NCI-H774 (cell line): ENCODE measurements around the gene OSBPL3.

Source experiments
- DNase-seq: peaks from one replicate; lab custom pipeline; 2025; lab: John Stamatoyannopoulos, UW

OSBPL3 gene

GRCh38 chr7:24980534-24981170 is 674 bp upstream of the OSBPL3 start:
- no peak for DNase-seq

- DNase-seq, result no peak
Measured at GRCh38 chr7:24979470-24979862, 512 bp downstream of the OSBPL3 start.

DNA sequence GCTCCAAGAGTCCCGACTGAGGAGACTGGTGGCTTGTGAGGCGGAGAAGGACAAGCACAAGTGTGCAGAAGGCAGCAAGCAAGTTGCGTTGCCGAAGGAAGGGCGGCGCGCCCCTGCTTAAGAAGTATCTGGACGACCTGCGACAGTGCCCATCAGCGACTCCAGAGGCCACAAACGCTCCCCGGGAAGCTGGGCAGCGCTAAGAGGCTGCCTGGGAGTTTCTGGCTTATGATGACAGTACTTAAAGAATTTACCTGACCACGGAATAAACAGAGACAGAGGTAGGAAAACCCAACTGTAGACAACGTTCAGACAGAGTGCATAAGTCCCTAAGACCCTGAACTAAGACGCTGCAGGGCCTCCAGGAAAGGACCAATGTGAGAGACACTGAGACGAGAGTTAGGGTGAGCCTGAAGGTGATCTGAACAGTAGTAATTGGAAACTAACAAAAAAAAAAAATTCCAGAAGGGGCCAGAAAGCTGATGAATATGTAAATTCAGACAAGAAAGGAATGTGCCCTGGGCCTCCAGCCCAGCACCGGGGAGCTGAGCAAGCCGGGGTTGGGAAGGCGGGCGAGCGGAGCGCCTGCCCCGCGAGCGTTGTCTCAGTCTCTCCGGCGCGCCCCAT is 1.0 kb downstream of the OSBPL3 start:
- no peak for DNase-seq

- no peak for DNase-seq
Measured at GRCh38 chr7:24975644-24976260, 4.2 kb downstream of the OSBPL3 start.

- DNase-seq, result no peak
Measured at GRCh38 chr7:24975172-24975571, 4.8 kb downstream of the OSBPL3 start.

GRCh38 chr7:24974026-24974832 is 5.7 kb downstream of the OSBPL3 start:
- no peak for DNase-seq

DNA sequence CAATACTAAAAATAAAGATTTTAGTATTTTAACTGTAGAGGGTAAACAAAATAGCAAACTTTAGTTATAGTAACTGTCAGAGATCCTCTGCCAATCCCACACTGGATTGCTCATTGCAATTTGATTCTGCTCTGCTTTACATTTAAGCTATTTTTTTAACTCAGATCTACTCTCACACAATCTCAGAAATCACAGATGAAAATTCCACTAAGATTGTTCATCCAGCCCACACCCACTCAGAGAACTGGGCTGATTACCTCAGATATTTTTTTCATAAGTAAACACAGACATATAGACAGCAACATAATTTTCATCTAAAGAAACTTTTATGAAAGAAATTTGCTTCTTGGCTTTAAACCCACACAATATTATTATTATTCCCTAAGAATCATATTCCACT is 7.0 kb downstream of the OSBPL3 start:
- no peak for DNase-seq

GRCh38 chr7:24972166-24972477 is 7.9 kb downstream of the OSBPL3 start:
- DNase-seq, result no peak

- no peak for DNase-seq
Measured at GRCh38 chr7:24971333-24972165, 8.4 kb downstream of the OSBPL3 start.

GRCh38 chr7:24970676-24971075 is 9.3 kb downstream of the OSBPL3 start:
- DNase-seq, result no peak

DNA sequence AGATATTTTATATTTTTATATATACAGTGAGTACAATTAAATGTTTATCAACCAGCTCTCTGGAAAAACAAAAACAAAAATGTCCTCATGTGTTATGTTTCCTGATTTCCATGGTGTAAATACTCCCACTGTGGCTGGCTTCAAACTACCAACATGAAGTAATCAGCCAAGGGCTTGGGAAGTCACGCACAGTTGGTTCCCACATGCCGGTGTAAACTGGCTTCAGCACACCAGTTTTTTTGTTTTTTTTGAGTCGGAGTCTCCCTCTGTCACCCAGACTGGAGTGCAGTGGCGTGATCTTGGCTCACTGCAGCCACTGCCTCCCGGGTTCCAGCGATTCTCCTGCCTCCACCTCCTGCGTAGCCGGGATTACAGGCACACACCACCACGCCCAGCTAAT is 11.8 kb downstream of the OSBPL3 start:
- no peak for DNase-seq

- DNase-seq, result no peak
Measured at GRCh38 chr7:24967696-24968095, 12.3 kb downstream of the OSBPL3 start.

- no peak for DNase-seq
Measured at GRCh38 chr7:24966802-24967201, 13.2 kb downstream of the OSBPL3 start.

DNA sequence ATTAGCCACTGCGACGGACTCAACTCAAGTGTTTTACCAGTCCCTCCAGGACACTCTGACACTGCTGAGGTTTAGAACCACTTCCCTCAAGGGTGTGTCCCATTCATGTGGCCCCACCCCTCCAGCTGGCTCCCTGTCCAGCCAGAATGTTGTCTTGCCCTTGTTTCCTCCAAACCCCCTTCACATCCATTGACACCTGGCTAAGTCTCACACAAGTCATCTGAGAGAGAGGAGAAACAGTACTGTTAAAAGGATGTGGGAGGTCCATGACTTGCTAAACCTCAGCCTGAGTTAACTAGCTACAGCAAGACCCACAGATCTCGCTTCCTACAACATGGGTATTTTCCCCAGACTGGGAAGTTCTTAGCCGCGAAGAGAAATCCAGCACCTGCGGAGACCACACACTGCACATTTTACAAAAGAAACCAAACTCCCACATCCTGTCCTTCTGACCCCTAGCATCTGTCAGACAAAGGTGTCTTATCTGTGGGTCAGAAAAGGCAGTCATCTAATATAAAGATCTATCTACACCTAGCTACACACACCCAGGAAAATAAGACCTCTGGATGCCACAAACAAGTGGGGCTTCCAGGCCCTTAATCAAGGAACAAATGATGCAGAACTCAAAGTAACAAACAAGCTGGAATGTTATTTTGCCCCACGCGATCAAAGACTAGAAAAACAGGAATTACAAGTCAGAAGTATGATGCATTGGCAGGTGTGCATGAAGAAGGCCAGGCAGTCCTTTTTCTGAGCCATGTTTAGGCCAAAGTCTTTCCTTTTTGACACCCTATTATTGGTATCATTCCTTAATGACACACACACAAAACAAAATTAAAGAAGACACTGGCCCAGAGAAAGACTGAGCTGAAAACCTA is 13.9 kb downstream of the OSBPL3 start:
- no peak for DNase-seq

GRCh38 chr7:24964191-24964590 is 15.8 kb downstream of the OSBPL3 start:
- no peak for DNase-seq

- DNase-seq, result no peak
Measured at GRCh38 chr7:24963218-24963617, 16.8 kb downstream of the OSBPL3 start.

GRCh38 chr7:24962418-24962962 is 17.5 kb downstream of the OSBPL3 start:
- DNase-seq, result no peak

DNA sequence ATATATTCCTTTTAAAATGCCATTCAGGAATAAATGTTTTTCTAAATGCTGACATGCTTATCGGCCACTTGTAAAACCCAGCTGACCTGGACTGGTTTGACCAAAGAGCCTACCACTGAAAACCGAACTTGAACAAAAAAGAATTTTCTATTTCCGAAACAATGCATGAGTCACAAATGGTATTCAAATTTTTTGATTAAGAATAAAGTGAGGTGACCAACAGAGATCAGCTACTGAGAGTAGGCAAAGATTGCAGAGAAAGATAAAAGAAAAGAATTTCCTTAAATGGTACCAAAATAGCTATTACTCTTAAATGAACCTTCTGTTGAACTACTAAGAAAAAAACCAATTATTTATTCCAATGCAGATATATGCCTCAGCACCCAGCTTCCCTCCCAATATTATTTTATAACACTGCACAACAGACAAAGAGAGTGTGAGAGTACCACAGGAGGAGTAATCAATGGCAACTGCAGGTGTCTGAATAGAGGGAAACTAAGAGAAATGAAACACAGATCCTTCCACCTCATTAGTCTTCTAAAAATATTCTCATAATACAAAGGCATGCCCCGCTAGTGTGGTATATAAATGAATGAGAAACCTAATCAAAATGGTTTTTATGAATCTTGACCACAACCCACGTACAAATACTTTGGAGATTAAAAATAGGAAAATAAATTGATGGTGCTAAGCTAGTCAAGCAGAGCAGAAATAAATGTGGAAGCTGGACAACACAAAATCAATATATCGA is 20.1 kb downstream of the OSBPL3 start:
- DNase-seq, result no peak

DNA sequence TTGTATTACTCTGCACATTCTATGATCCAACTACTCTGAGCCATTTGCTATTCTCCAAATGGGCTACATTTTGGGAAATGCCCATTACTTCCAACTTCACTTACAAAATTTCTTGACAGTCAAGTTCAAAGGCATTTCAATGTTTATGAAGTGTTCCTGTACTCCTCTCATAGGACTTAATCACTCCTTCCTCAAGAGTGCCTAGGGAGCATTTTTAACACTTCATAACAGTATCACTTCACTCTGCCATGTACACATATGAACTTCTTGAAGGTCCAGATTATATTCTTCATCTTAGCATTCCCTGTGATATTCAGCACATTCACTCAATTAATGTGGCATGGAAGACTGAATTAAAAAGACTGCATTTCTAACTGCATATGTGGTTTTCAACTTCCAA is 21.6 kb downstream of the OSBPL3 start:
- no peak for DNase-seq

DNA sequence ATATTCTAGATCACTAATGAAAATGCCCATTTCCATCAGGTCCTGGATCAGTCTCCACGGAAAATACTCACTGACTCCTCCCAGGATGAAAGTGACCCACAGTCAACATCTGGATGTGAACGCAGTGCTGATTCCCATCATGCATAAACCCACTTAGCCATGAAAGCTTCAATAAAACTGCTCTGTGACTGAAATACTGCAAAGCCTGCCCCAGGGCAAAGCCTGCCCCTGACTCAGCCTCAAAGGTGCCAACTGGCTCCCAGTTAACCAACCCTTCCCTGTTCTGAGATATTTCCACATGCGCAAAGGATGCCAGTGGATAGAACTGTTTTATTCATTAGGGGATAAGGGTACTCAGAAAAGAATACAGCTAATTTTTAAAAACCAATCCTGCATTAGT is 24.0 kb downstream of the OSBPL3 start:
- no peak for DNase-seq
